K562 (cell line): ENCODE measurements around the gene IFNGR2. TPM values are rescaled to one million over a fixed set of nuclear protein-coding genes. Genes with fewer than 3 reads are reported as not detected.

Experiments
- ATAC-seq: fragments of 200-7000 bp; cut with Tn5 transposase; 3 replicates; pipeline ENCODE4 v1.9.1; 2020; ENCODE audit warnings: moderate library complexity
- BruUV-seq: library from RNA; stranded (reverse); fragments of 400-500 nt; replicated peaks from 2 replicates; lab custom pipeline; 2021; lab: Mats Ljungman, UMichigan
- CTCF ChIA-PET: fragments of 300-600 bp; formaldehyde crosslinking; extraction: SDS; loops from one replicate; lab custom pipeline; 2021; ENCODE audit warnings: low intra/inter-chr PET ratio; lab: Yijun Ruan, JAX
- POLR2A ChIA-PET: fragments of 300-600, 350-650 bp; sonication (Branson Sonifier 250); formaldehyde crosslinking; extraction: SDS; loops from one replicate; lab custom pipeline; 2021; ENCODE audit warnings: antibody characterized with exemption, inconsistent platforms; lab: Yijun Ruan, JAX
- DNase-seq, 4 experiments: peaks; one replicate each; pipeline versions ENCODE4 v3.0.0 to v3.0.0-alpha.2; 2011 to 2018; ENCODE audit warnings: low spot score in 3 of 4, mixed read lengths in 3 of 4; ENCODE audit errors: extremely low read depth in 1 of 4
- FAIRE-seq: peaks from 2 replicates; lab custom pipeline; 2011; peaks lifted over from hg19 to GRCh38; lab: Jason Lieb, UNC
- H2AFZ ChIP-seq: 2 replicates; pipeline ENCODE4 v1.6.0; 2011; ENCODE audit warnings: low read depth, low read length, control low read depth, inconsistent platforms
- H3K27ac ChIP-seq: fragments of 200-600 bp; 3 replicates; pipeline ENCODE4 v1.8.0; 2011; ENCODE audit warnings: low read depth, mild to moderate bottlenecking, control low read depth, inconsistent platforms, low read length, moderate library complexity, mixed read lengths; ENCODE audit errors: extremely low read depth
- H3K27me3 ChIP-seq, 2 experiments: fragments of 300-600 bp in 1 of 2; 2 replicates in 1 of 2; 3 replicates in 1 of 2; pipeline versions ENCODE4 v1.6.0 to v1.8.0; 2011; ENCODE audit warnings: inconsistent platforms in 2 of 2, low read length in 2 of 2, mild to moderate bottlenecking in 1 of 2, mixed read lengths in 1 of 2, moderate library complexity in 1 of 2; ENCODE audit not compliant: control insufficient read depth in 2 of 2, insufficient read depth in 2 of 2
- H3K36me3 ChIP-seq: fragments of 300-600 bp; 3 replicates; pipeline ENCODE4 v1.8.0; 2011; ENCODE audit warnings: mild to moderate bottlenecking, low read length, inconsistent platforms; ENCODE audit not compliant: control insufficient read depth, insufficient read depth
- H3K4me1 ChIP-seq, 2 experiments: fragments of 200-600 bp in 1 of 2; replicated peaks in 1 of 2; 2 replicates in 1 of 2; 3 replicates in 1 of 2; pipeline versions ENCODE4 v1.5.1 to v1.8.0; 2011; ENCODE audit warnings: inconsistent platforms in 2 of 2, low read length in 2 of 2, mild to moderate bottlenecking in 1 of 2, mixed read lengths in 1 of 2, moderate library complexity in 1 of 2; ENCODE audit not compliant: control insufficient read depth in 2 of 2, insufficient read depth in 2 of 2
- H3K4me2 ChIP-seq: 2 replicates; pipeline ENCODE4 v1.6.1; 2011; ENCODE audit warnings: low read length, control low read depth, inconsistent platforms, mixed read lengths; ENCODE audit not compliant: insufficient read depth
- H3K4me3 ChIP-seq: fragments of 200-600 bp; sonication (generic), shearing (Covaris generic); 2 replicates; pipeline ENCODE4 v1.5.1; 2016; ENCODE audit warnings: control low read depth, inconsistent platforms
- H3K79me2 ChIP-seq: fragments of 200-600 bp; 3 replicates; pipeline ENCODE4 v1.8.0; 2011; ENCODE audit warnings: low read length, inconsistent platforms; ENCODE audit not compliant: control insufficient read depth, insufficient read depth
- H3K9ac ChIP-seq, 2 experiments: 2 replicates each; pipeline versions ENCODE4 v1.6.0 to v1.6.1; 2011; ENCODE audit warnings: low read depth in 2 of 2, low read length in 2 of 2, control low read depth in 1 of 2, inconsistent platforms in 1 of 2, mild to moderate bottlenecking in 1 of 2, mixed read lengths in 1 of 2; ENCODE audit not compliant: insufficient read depth in 1 of 2
- H3K9me1 ChIP-seq: one replicate; pipeline ENCODE4 v1.6.0; 2011; ENCODE audit warnings: inconsistent platforms, mild to moderate bottlenecking, low read length, moderate library complexity; ENCODE audit not compliant: control insufficient read depth, insufficient read depth
- H3K9me3 ChIP-seq: replicated peaks from 2 replicates; pipeline ENCODE4 v1.5.1; 2011; ENCODE audit warnings: low read depth, low read length, inconsistent platforms; ENCODE audit not compliant: control insufficient read depth, insufficient read depth
- H4K20me1 ChIP-seq: replicated peaks from 2 replicates; pipeline ENCODE4 v1.6.1; 2011; ENCODE audit warnings: low read length, inconsistent platforms, mixed read lengths; ENCODE audit not compliant: control insufficient read depth, insufficient read depth
- C11orf30 ChIP-seq: fragments of 450-650 bp; IDR thresholded peaks from 2 replicates; pipeline ENCODE4 v1.6.1; 2016; ENCODE audit warnings: low read depth, mild to moderate bottlenecking
- CBX3 ChIP-seq, 2 experiments: IDR thresholded peaks; 1 replicate in 1 of 2; 2 replicates in 1 of 2; pipeline ENCODE4 v1.6.1; 2012; ENCODE audit warnings: inconsistent platforms in 2 of 2, low read length in 2 of 2, borderline replicate concordance in 1 of 2, control low read depth in 1 of 2
- CBX5 ChIP-seq: IDR thresholded peaks from 2 replicates; pipeline ENCODE4 v1.6.1; 2014; ENCODE audit warnings: low read depth, borderline replicate concordance
- HMG20A ChIP-seq: fragments of 450-650 bp; formaldehyde crosslinking; conservative IDR thresholded peaks from 2 replicates; pipeline ENCODE4 v1.4.0; 2020; ENCODE audit warnings: mild to moderate bottlenecking, mixed read lengths
- JUN ChIP-seq, 2 experiments: sonication (generic) in 1 of 2; formaldehyde crosslinking in 1 of 2; IDR thresholded peaks; 2 replicates each; pipeline versions ENCODE4 v1.6.1 to v1.8.0; 2012 to 2022; ENCODE audit warnings: borderline replicate concordance in 2 of 2, mild to moderate bottlenecking in 2 of 2, improper control_type of control experiment in 1 of 2, low read depth in 1 of 2, low read length in 1 of 2, missing genetic modification reagents in 1 of 2
- TFE3 ChIP-seq: fragments of 450-650 bp; formaldehyde crosslinking; IDR thresholded peaks from 2 replicates; pipeline ENCODE4 v1.4.0; 2020; ENCODE audit warnings: mild to moderate bottlenecking, mixed read lengths
- ZBTB33 ChIP-seq: sonication (generic); formaldehyde crosslinking; IDR thresholded peaks from 2 replicates; pipeline ENCODE4 v1.8.1; 2023; ENCODE audit warnings: mild to moderate bottlenecking, missing genetic modification reagents
- ZEB2 ChIP-seq: fragments of 450-650 bp; IDR thresholded peaks from 2 replicates; pipeline ENCODE4 v1.6.1; 2016
- ZNF140 ChIP-seq: fragments of 250-450 bp; sonication (Bioruptor Pico); IDR thresholded peaks from 2 replicates; pipeline ENCODE4 v1.8.0; 2021; ENCODE audit warnings: moderate library complexity, mild to moderate bottlenecking, inconsistent platforms
- ZNF561 ChIP-seq: fragments of 450-650 bp; formaldehyde crosslinking; conservative IDR thresholded peaks from 2 replicates; pipeline ENCODE4 v1.4.0; 2020; ENCODE audit warnings: mild to moderate bottlenecking, moderate library complexity
- WGBS: fragments of 100-300 bp; shearing (Covaris generic); methylation state at CpG from one replicate; pipeline ENCODE4 v1.1.6; 2016; ENCODE audit warnings: low coverage, mixed read lengths; ENCODE audit not compliant: insufficient coverage; ENCODE audit errors: missing lambda C conversion rate; 5-methylcytosine and 5-hydroxymethylcytosine counted together
- in situ Hi-C: fragments of 300-500 bp; cut with MboI; formaldehyde crosslinking; loops from 4 replicates; pipeline ENCODE4 v1.15.0; 2018; ENCODE audit warnings: inconsistent platforms, mixed read lengths
- intact Hi-C: fragments of 100-400 bp; cut with micrococcal nuclease; formaldehyde crosslinking; loops from 2 replicates; pipeline ENCODE4 v1.14.2; 2022
- polyA plus RNA-seq, 8 experiments: library from polyadenylated mRNA; depleted of rRNA in 4 of 8; stranded (reverse) in 5 of 8; unstranded in 3 of 8; fragments of >200 nt; fragmentation: Nextera tagmentation in 2 of 8; fragmentation: Illumina TruSeq in 1 of 8; extraction: Ambion mirVana in 2 of 8; extraction: Trizol in 1 of 8; gene quantifications; 2 replicates each; pipeline versions ENCODE4 v1.2.1 to v1.2.3, GENCODE V29; 2011 to 2014; ENCODE audit warnings: inconsistent platforms in 1 of 8, missing spikeins in 1 of 8
- total RNA-seq, 7 experiments: library from RNA; depleted of rRNA in 6 of 7; stranded (reverse); fragments of >200 nt in 6 of 7; fragmentation: Illumina TruSeq in 2 of 7; extraction: Trizol in 2 of 7; gene quantifications; 2 replicates each; pipeline versions ENCODE4 v1.2.1 to v1.2.3, GENCODE V29; 2011 to 2021; ENCODE audit warnings: low replicate concordance in 1 of 7
- TF ChIP-seq, protein P1 (sequence below): fragments of 450-650 bp; IDR thresholded peaks from 2 replicates; pipeline ENCODE4 v1.6.1; 2018; ENCODE audit warnings: mild to moderate bottlenecking, low read depth; ENCODE audit not compliant: partially characterized antibody
- TF ChIP-seq, protein P2 (sequence below): fragments of 150-350 bp; IDR thresholded peaks from 2 replicates; pipeline ENCODE4 v1.6.1; 2014; ENCODE audit warnings: low read depth, mild to moderate bottlenecking, low read length, borderline replicate concordance

The IFNGR2 gene
- total and polyA plus RNA-seq, 9 of the 15 experiments (the other 6 are each of a cell fraction or from before 2014, with no cell fraction given), result 6.7 to 58.0 (median 28.5) TPM

DNA sequence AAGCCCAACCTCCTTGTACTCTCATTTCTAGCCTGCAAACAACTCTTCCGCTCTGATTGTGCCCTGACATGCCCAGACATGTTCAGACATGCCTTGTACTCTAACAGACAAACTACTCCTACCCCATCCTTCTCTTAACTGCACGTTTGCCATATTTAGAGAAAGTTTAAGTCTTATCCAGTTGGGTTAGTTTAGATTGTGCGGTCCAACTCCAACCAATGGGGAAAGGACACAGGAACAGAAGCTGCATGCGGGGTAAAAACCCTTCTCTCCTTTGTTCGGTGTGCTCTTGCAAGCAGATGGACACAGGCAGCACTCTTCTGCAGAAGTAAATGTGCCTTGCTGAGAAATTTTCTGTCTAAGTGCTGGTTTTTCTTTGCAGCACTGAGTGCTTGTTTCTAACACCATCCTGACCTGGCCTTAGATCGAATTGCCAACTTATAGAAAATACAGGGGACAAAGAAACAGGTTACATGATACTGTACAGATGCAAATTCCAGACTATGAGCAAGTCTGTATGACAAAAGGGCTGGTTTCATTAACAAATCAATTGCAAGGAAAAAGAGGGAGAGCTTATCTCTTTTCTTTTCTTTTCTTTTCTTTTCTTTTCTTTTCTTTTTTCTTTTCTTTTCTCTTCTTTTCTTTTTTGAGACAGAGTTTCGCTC, 35.8 kb upstream of the IFNGR2 start:
- in situ Hi-C loops (no loop called here), intact Hi-C loops (no loop called here)
- BruUV-seq, result no TSS peak
- DNase-seq (no peak), ATAC-seq (no peak), FAIRE-seq (no peak)
- no peaks in the 10 kb centered on the region for H3K36me3 ChIP-seq
- 26% methylated on average over 7 of the region's 7 CpGs for WGBS
- no peaks in the 10 kb centered on the region for H4K20me1 ChIP-seq
- no peak overlapping the region for H2AFZ ChIP-seq
- no peaks in the 10 kb centered on the region for H3K27me3 ChIP-seq
- no peaks in the 10 kb centered on the region for H3K79me2 ChIP-seq
- no peak overlapping the region for H3K4me3 ChIP-seq
- peaks cover 17% of the 10 kb centered on the region for H3K9me3 ChIP-seq
- H3K9ac ChIP-seq, result no peak overlapping the region
- POLR2A ChIA-PET, result interaction anchor here (1.1 to 1.4 kb wide), 2 partner anchors 12 to 23 kb away, joined by 3 read pairs; no protein-coding TSS in a partner anchor
- CTCF ChIA-PET, result no interaction called here
- no peaks in the 10 kb centered on the region for H3K9me1 ChIP-seq
- H3K27ac ChIP-seq, result no peak overlapping the region
- no peak overlapping the region for H3K4me2 ChIP-seq
- peaks cover 4 to 10% of the 10 kb centered on the region in 2 experiments; a peak in 3 of 5 replicates for H3K4me1 ChIP-seq
- TF ChIP-seq ZEB2 (peak; percentile 76), ZNF140 (no peak), C11orf30 (no peak), CBX3 (IDR thresholded peaks at IDR 0.05; ENCODE audit: borderline replicate concordance in 1 of 2, low read length in 2 of 2) (peak in 1 of 2 experiments; percentile 99; a peak in 2 of 3 replicates), ZBTB33 (no peak), HMG20A (no peak), ZNF561 (peak; percentile 92), JUN (IDR thresholded peaks at IDR 0.05; ENCODE audit: borderline replicate concordance, low read depth, low read length) (peak; percentile 56; the same call in 1 of the 2 replicates), JUN (CRISPR knock-in tag; IDR thresholded peaks at IDR 0.05; ENCODE audit: borderline replicate concordance) (no peak), CBX5 (peak; percentile 98), TFE3 (CRISPR knock-in tag) (no peak)
- TF ChIP-seq, protein P1, sequence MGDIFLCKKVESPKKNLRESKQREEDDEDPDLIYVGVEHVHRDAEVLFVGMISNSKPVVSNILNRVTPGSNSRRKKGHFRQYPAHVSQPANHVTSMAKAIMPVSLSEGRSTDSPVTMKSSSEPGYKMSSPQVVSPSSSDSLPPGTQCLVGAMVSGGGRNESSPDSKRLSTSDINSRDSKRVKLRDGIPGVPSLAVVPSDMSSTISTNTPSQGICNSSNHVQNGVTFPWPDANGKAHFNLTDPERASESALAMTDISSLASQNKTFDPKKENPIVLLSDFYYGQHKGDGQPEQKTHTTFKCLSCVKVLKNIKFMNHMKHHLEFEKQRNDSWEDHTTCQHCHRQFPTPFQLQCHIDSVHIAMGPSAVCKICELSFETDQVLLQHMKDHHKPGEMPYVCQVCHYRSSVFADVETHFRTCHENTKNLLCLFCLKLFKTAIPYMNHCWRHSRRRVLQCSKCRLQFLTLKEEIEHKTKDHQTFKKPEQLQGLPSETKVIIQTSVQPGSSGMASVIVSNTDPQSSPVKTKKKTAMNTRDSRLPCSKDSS, result peak; percentile 99
- TF ChIP-seq, protein P2, sequence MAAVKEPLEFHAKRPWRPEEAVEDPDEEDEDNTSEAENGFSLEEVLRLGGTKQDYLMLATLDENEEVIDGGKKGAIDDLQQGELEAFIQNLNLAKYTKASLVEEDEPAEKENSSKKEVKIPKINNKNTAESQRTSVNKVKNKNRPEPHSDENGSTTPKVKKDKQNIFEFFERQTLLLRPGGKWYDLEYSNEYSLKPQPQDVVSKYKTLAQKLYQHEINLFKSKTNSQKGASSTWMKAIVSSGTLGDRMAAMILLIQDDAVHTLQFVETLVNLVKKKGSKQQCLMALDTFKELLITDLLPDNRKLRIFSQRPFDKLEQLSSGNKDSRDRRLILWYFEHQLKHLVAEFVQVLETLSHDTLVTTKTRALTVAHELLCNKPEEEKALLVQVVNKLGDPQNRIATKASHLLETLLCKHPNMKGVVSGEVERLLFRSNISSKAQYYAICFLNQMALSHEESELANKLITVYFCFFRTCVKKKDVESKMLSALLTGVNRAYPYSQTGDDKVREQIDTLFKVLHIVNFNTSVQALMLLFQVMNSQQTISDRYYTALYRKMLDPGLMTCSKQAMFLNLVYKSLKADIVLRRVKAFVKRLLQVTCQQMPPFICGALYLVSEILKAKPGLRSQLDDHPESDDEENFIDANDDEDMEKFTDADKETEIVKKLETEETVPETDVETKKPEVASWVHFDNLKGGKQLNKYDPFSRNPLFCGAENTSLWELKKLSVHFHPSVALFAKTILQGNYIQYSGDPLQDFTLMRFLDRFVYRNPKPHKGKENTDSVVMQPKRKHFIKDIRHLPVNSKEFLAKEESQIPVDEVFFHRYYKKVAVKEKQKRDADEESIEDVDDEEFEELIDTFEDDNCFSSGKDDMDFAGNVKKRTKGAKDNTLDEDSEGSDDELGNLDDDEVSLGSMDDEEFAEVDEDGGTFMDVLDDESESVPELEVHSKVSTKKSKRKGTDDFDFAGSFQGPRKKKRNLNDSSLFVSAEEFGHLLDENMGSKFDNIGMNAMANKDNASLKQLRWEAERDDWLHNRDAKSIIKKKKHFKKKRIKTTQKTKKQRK, result no peak
